AG04449 (cell line): ENCODE data around the gene OTOS.

Source experiments
- CTCF ChIA-PET: fragments of 350-600 bp; formaldehyde crosslinking; extraction: SDS; loops from one replicate; lab custom pipeline; 2021; ENCODE audit warnings: antibody characterized with exemption; lab: Yijun Ruan, JAX
- POLR2A ChIA-PET: fragments of 400-600, 350-600 bp; formaldehyde crosslinking; extraction: SDS; loops from one replicate; lab custom pipeline; 2020; ENCODE audit warnings: antibody characterized with exemption, inconsistent platforms; lab: Yijun Ruan, JAX
- DNase-seq: peaks from one replicate; pipeline ENCODE4 v3.0.0-alpha.2; 2010; ENCODE audit warnings: low read depth, low spot score
- H3K4me3 ChIP-seq: 2 replicates; pipeline ENCODE4 v1.5.1; 2011; ENCODE audit warnings: low read depth, mild to moderate bottlenecking, control low read depth, low read length
- CTCF ChIP-seq: IDR thresholded peaks from one replicate; pipeline ENCODE4 v1.5.1; 2011; ENCODE audit warnings: mild to moderate bottlenecking, moderate library complexity, low read length, control low read depth, inconsistent platforms; ENCODE audit not compliant: insufficient read depth; ENCODE audit errors: missing control alignments

Gene OTOS

GRCh38 chr2:240151477-240152031 is 11.1 kb upstream of the OTOS start:
- H3K4me3 ChIP-seq: no peak overlapping the region
- DNase-seq: no peak
- ChIA-PET POLR2A (no interaction called here), CTCF (interaction anchor here (0.9 to 3.7 kb wide), 9 partner anchors 8 to 346 kb away, joined by 3 to 19 read pairs (median 3); no protein-coding TSS in a partner anchor)
- no peak for TF ChIP-seq CTCF

GRCh38 chr2:240149943-240150784 is 9.7 kb upstream of the OTOS start:
- POLR2A ChIA-PET: no interaction called here
- peak; percentile 87 for TF ChIP-seq CTCF
- no peak overlapping the region for H3K4me3 ChIP-seq
- DNase-seq: no peak
- CTCF ChIA-PET: interaction anchor here (0.7 to 3.7 kb wide), 17 partner anchors 11 to 347 kb away, joined by 3 to 17 read pairs (median 3); no protein-coding TSS in a partner anchor

- no peak overlapping the region for H3K4me3 ChIP-seq
- CTCF ChIA-PET: interaction anchor here (3.7 kb wide), 1 partner anchor 87 kb away, joined by 15 read pairs; no protein-coding TSS in a partner anchor
- POLR2A ChIA-PET: no interaction called here
- TF ChIP-seq CTCF: no peak
- no peak for DNase-seq
These were observed 7.6 kb upstream of the OTOS start for GRCh38 chr2:240147911-240148587.

- no peak overlapping the region for H3K4me3 ChIP-seq
- ChIA-PET POLR2A (no interaction called here), CTCF (no interaction called here)
- TF ChIP-seq CTCF: no peak
- DNase-seq: no peak
These were observed 6.9 kb upstream of the OTOS start for GRCh38 chr2:240147382-240147781.

- no peak for DNase-seq
- no peak for TF ChIP-seq CTCF
- H3K4me3 ChIP-seq: no peak overlapping the region
- ChIA-PET CTCF (interaction anchor here (9.6 kb wide), 1 partner anchor 88 kb away, joined by 227 read pairs; no protein-coding TSS in a partner anchor), POLR2A (no interaction called here)
These were observed 6.3 kb upstream of the OTOS start for GRCh38 chr2:240146627-240147278.
